ENCODE data around the gene NHSL2.

NHSL2 gene

GRCh38 chrX:71993371-71993770 is 82.7 kb downstream of the NHSL2 start:
- no peak for DNase-seq

GRCh38 chrX:71994601-71995000 is 84.0 kb downstream of the NHSL2 start:
- no peak for DNase-seq

GRCh38 chrX:71995122-71995521 is 84.5 kb downstream of the NHSL2 start:
- no peak for DNase-seq

- no peak for DNase-seq
Measured at GRCh38 chrX:71996136-71996535, 85.5 kb downstream of the NHSL2 start.

GRCh38 chrX:71996826-71997225 is 86.2 kb downstream of the NHSL2 start:
- no peak for DNase-seq

GRCh38 chrX:71997320-71997719 is 86.7 kb downstream of the NHSL2 start:
- no peak for DNase-seq

GRCh38 chrX:71998836-71999509 is 88.3 kb downstream of the NHSL2 start:
- DNase-seq: no peak

GRCh38 chrX:71999535-71999934 is 88.9 kb downstream of the NHSL2 start:
- no peak for DNase-seq

- DNase-seq: no peak
Measured at GRCh38 chrX:72001471-72001870, 90.8 kb downstream of the NHSL2 start.

- no peak for DNase-seq
Measured at GRCh38 chrX:72001906-72002305, 91.3 kb downstream of the NHSL2 start.

GRCh38 chrX:72002875-72003274 is 92.2 kb downstream of the NHSL2 start:
- DNase-seq: no peak

- no peak for DNase-seq
Measured at GRCh38 chrX:72003811-72004750, 93.4 kb downstream of the NHSL2 start.

- DNase-seq: no peak
Measured at GRCh38 chrX:72005046-72005445, 94.4 kb downstream of the NHSL2 start.

- no peak for DNase-seq
Measured at GRCh38 chrX:72006461-72006860, 95.8 kb downstream of the NHSL2 start.

- no peak for DNase-seq
Measured at GRCh38 chrX:72009731-72010130, 99.1 kb downstream of the NHSL2 start.

- no peak for DNase-seq
Measured at GRCh38 chrX:72011734-72012133, 101.1 kb downstream of the NHSL2 start.

GRCh38 chrX:72015383-72015782 is 104.7 kb downstream of the NHSL2 start:
- DNase-seq: no peak

GRCh38 chrX:72016881-72017783 is 106.5 kb downstream of the NHSL2 start:
- no peak for DNase-seq

- peak; percentile 88 for DNase-seq
Measured at GRCh38 chrX:72018277-72019112, 107.8 kb downstream of the NHSL2 start.

GRCh38 chrX:72019487-72019886 is 108.8 kb downstream of the NHSL2 start:
- DNase-seq: no peak

GRCh38 chrX:72020204-72020603 is 109.6 kb downstream of the NHSL2 start:
- DNase-seq: no peak

GRCh38 chrX:72020788-72021187 is 110.1 kb downstream of the NHSL2 start:
- DNase-seq: no peak

Data from activated CD8-positive, alpha-beta memory T cell treated with anti-CD3 and anti-CD28 coated beads, Interleukin-2, amount 50 U/mL, for 48 hours (primary cell).